8988T (cell line): ENCODE measurements around the gene POMP.

Experiments
- DNase-seq: peaks from one replicate; pipeline ENCODE4 v3.0.0; 2011

The POMP gene

DNA sequence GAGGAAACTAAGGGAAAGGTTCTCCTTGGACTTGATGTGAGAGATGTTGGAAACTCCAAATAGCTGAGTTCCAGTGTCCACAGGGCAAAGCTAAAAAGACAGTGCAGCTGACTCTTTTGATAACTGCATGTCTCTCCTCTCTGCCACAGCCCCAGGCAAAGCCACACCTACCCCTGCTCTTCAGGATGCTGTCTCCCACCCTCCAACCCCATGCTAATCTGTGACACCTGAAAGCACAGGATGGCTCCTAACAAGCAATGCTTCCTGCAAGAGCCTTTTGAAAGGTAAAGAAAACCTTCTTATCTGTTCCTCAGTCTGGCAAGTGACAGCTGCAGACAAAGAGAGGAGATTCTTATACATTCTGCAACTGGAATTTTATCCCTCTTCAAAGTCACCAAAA lies 45.4 kb downstream of the POMP start:
- DNase-seq, result no peak

DNA sequence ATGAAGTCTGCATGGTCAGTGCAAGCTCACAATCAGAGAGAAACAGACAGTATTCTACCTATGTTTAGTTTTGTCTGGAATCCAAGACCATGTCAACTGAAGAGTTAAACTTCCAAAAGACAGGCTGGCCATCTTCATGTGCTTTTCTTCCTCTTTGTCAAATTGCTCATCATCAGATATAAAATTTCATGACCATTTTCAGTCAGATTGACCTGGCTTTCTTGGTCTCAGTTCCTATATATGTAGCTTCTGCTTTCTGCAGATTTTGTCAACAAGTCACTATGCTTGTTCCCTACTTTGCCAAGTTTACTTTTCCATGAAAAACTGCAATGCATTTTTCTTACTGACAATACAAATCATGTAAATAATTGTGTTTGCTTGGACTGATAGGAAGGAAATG lies 46.0 kb downstream of the POMP start:
- no peak for DNase-seq

DNA sequence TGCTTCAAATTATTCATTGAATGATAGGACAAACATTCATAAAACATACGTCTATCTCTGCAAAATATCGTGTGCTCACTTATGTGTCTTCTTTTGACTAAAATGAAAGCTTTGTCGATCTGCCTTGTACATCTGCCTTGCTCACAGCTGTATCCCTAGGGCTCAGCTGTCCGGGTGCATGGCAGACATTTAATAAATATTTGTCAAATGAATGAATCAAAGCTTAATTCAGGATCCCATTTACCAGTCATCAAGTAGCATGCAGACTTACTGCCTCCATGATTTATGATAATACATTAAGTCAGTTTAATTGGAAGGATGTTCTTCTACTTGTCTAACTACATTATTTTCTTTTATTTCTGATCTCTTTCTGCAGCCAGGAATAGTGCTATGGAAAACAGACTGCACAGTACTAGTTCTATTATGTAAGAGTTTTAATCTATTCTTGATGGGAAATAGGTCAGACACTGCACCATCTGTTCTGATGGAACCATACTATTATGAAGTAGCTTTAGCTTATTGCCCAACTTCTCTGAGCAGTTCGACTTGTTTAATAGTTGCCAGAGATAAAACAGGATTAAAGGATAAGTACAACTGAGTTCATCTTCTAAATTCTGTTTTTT lies 46.6 kb downstream of the POMP start:
- DNase-seq, result no peak

DNA sequence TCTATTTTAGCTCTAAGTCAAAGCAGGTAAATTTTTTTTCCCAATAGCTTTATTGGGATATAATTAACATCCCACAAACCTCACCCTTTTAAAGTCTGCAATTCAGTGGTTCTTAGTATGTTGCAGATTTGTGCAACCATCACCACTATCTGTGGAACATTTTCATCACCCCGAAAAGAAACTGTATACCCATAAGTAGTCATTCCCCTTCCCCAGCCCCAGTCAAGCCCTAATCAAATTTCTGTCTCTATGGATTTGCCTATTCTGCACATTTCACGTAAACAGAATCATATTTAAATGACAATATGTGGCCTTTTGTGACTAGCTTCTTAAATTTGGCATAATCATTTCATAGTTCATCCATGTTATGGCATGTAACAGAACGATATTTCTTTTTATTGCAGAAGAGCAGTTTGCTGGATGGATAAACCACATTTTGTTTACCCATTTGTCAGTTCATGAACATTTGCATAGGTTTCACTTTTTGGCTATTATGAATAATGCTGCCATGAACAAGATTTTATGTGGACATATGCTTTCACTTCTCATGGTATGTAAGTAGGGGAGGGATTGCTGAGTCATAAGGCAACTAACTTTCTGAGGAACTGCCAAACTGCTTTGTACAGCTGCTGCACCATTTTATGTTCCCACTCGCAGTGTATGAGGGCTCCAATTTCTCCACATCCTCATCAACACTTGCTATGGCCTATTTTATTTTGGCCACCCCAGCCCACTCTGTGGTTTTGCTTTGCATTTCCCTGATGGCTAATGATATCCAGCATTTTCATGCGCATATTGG lies 48.9 kb downstream of the POMP start:
- DNase-seq, result no peak

DNA sequence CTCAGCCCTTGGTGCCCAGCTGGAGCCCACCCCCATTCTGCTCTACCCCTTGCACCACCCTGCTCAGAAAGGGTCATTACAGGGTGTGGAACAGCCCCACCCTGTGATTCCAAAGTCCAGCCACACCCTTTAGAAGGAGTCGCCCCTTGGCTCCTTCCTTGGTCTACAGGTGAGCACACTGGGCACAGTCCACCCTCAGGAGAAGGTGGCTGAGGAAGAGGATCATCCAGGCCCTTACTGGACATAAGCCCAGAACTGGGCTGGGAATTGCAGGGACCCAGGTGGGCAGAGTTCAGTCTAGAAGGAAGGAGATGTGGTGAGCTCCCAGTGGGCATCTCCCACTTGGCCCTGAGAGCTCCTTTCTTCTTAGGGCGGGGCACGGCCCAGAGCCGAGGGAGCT lies 51.2 kb downstream of the POMP start:
- no peak for DNase-seq

DNA sequence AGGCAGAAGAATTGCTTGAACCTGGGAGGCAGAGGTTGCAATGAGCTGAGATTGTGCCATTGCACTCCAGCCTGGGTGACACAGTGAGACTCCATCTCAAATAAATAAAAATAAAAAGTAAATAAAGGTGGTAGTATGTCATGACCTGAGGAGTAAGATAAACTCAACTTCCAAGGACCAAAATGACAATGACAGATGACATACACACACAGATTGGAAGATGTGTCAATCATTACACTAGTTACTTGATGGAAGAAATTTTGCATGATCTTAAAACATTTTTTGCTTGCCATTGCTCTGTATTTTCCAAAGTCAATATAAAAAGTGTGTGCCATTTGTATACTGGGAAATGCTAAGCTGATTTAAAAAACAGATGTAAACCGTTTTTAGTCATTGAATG lies 55.7 kb downstream of the POMP start:
- no peak for DNase-seq

DNA sequence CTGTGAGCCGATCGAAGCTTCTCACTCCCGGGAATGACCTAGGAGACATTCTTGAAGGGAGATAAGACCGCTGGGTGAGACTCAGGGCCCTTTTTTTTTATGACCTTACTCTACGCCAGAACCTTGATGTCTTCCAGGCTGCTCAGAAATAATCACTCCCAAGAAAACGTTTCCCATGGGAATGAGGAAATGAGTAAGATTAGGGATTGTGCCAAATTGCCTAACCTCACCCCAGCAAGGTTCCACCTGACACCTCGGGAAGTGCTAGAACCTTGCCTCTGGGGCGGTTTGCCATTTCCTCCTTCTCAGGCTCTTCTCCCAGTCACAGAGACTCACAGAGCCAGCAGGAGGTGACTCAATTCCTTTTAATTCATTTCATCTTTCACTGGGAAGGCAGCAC lies 57.6 kb downstream of the POMP start:
- peak; percentile 22 for DNase-seq

DNA sequence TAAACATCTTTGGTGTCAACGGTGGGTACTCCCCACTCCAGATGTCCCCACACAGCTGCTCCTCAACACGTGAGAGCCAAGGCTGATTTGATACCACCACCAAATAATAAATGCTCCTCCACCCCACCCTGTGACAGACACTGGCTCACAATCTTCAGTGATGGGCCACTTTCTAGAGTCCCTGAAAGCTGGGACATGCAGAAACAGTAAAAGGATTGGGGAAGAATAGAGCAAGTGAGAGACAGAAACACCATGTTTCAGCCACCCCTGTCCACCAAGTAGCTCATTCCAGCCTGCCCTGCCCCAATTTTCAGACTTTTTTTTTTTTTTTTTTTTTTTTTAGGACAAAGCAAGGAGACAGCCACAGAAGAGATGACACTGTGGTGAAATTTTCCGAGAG lies 58.2 kb downstream of the POMP start:
- DNase-seq, result no peak

DNA sequence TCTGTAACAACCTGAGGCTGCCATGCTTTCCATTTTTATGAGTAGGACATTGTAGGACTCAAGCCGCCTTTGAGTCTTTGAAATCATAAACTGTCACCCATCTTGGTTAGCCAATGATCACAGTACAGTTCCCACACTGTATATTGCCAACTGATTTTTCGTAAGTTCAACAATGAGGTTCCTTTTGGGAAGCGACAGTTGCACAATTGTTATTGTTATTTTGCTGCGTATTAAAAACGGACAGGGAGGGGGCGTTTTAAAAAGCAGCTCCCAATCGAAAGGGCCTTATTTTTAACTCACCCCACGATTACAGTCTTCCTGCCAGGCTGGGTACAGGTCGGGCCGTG lies 59.2 kb downstream of the POMP start:
- no peak for DNase-seq

DNA sequence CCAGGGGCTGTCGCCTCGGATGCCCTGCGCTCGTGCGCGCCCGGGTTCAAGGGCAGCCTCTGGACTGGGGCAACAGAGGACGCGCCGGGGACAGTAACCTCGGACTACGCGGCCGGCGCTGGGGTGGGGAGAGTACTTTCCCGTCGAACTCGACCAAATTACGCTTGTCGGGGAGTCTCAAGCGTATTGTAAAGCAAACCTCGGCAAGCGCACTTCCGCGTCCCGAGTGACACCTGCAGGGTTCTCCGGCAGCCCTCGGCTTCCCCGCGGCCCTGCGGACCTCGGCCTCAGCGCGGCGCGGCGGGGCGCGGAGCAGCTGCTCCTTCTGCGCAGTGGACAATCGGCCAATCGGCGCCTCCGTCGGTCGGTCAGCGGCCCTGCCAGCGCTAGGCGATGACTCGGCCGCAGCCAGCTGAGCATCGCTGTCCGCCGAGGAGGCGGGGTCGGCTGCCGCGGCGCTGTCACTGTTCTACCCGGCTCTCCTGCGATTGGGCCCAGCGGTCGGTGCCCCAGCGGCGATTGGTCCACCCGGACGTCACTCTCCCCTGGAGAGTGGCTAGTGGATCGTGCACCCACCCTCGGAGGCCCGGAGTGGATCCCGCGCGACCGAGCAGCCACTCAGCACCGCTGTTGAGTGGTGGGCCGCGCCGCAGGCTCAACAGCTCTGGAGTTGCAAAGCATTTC lies 59.8 kb downstream of the POMP start, which contains the start of gene SLC46A3:
Gene SLC46A3, minus strand, starts transcription at position 428 of the 684 bp plus-strand sequence. CDS start 972 bp downstream, outside the sequence.
- peak; percentile 77 for DNase-seq

DNA sequence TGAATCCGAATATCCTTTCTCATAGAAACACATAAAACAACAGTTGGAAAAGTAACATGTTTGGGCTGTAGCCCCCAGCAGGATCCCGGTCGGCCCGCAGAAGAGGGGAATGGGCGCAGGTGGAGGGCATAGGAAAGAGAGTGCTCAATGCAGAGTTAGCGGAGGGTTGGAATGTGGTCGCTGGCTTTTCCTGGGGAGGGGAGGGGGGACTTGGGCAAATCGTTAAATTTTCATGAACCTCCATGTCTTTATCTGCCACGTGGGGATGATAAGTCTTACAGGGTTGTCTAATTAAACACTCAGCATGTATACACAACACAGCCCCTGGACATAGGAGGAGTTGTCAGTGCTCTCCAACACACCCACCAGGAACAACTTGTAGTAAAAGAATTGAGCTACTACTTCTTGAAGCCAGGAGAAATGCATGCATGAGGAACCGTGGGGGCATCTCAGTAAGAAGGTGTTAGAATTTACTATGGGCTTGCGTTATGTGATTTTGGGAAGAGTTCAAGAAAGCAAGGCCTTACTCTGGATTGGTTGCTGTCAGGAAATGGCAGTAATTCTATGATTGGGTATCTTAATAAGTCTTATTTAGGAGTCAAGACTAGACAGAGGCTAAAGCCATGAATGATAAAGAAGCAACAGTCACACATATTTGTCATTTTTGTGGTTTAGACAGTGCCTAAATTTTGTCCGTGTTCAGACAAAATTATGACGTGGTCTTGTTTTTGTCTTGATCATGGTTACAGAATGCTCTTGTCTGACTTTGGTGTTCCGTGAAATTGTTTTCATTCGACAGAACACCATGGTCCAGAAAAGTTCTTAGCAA lies 60.5 kb downstream of the POMP start:
- no peak for DNase-seq

DNA sequence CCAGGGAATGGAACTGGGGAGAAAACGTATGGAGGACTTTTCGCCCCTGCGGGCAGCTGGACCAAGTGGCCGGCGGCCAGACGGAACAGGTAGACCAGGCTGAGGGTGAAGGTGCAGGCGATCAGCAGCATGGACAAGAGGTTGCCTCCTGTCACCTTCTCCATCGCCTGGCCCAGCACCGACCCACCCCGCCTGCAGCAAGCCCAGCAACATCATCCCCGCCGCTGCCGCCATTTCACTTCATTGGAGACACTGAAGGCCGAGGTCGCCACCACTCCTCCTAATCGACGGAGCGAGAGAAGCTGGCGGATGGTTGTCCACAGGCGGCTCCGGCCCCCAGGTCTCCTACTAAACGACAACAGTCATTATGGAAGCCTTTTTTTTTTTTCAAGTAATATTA lies 64.9 kb downstream of the POMP start:
- DNase-seq, result no peak

DNA sequence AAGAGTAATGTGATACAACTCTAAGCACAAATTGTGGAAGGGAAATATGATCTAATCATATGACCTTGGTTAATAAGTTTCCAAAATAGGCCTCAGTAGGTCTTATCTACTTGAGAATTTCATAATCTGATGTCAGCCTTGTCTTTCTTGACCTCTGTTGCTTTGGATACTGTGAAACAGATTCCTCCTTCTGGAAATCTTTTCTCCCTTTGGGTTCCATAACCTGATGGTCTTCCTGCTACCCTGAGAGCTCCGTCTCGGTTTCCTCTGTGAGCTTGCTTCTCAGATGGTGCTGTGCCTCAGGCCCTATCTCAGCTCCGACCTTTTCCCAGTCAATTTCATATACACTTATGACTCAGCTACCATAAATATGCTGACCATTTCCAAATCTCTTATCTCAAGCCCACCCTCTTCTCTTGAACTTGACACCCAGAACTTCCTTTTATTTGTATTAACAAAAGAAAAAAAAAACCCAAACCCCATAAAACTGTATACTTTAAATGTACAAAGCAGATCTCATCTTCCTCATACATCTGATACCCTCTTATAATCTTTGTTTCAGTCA lies 66.2 kb downstream of the POMP start:
- no peak for DNase-seq
